A172 (cell line): ENCODE measurements around the gene IFNA1. TPM values are rescaled to one million over a fixed set of nuclear protein-coding genes. Genes with fewer than 3 reads are reported as not detected.
"Not testable (repeated sequence)": the region's sequence is repeated elsewhere in the genome, so short reads cannot be mapped to it uniquely, and the experiment has no call there.

Experiments
- DNase-seq: peaks from one replicate; pipeline ENCODE4 v3.0.0-alpha.2; 2015; ENCODE audit warnings: low spot score
- total RNA-seq: library from RNA; depleted of rRNA; stranded (reverse); fragments of >200 nt; shearing (Covaris generic); gene quantifications from 2 replicates; pipeline ENCODE4 v1.2.3, GENCODE V29; 2014; rRNA removed

IFNA1 gene
- total RNA-seq, result not detected in 2 replicates

- no peak for DNase-seq
Measured at GRCh38 chr9:21440139-21440538, at the start of gene IFNA1. TSS of gene IFNA1 (plus strand) at chr9:21440439. CDS start at chr9:21440508, 69 bp downstream.

GRCh38 chr9:21392270-21392669 is 48.0 kb upstream of the IFNA1 start:
- DNase-seq, result no peak

- no peak for DNase-seq
Measured at GRCh38 chr9:21395778-21396717, 44.2 kb upstream of the IFNA1 start.

- no peak for DNase-seq
Measured at GRCh38 chr9:21398955-21399489, 41.2 kb upstream of the IFNA1 start.

- no peak for DNase-seq
Measured at GRCh38 chr9:21399956-21400355, 40.3 kb upstream of the IFNA1 start.

- no peak for DNase-seq
Measured at GRCh38 chr9:21402386-21403251, 37.6 kb upstream of the IFNA1 start.

GRCh38 chr9:21404146-21404545 is 36.1 kb upstream of the IFNA1 start:
- no peak for DNase-seq

- no peak for DNase-seq
Measured at GRCh38 chr9:21408817-21409216, 31.4 kb upstream of the IFNA1 start, which contains the start of gene IFNA8. TSS of gene IFNA8 (plus strand) at chr9:21409117. CDS start at chr9:21409177, 60 bp downstream.

- DNase-seq, result no peak
Measured at GRCh38 chr9:21412107-21412506, 28.1 kb upstream of the IFNA1 start.

GRCh38 chr9:21413151-21413550 is 27.1 kb upstream of the IFNA1 start:
- no peak for DNase-seq

- no peak for DNase-seq
Measured at GRCh38 chr9:21413624-21414023, 26.6 kb upstream of the IFNA1 start.

GRCh38 chr9:21414220-21414940 is 25.9 kb upstream of the IFNA1 start:
- no peak for DNase-seq

GRCh38 chr9:21415493-21416267 is 24.6 kb upstream of the IFNA1 start:
- no peak for DNase-seq

- DNase-seq, result no peak
Measured at GRCh38 chr9:21428235-21428634, 12.0 kb upstream of the IFNA1 start.

- no peak for DNase-seq
Measured at GRCh38 chr9:21429191-21429590, 11.0 kb upstream of the IFNA1 start.

GRCh38 chr9:21432672-21433425 is 7.4 kb upstream of the IFNA1 start:
- no peak for DNase-seq

- DNase-seq, result no peak
Measured at GRCh38 chr9:21434202-21435014, 5.8 kb upstream of the IFNA1 start.

- not testable (repeated sequence) for DNase-seq
Measured at GRCh38 chr9:21435015-21435383, 5.2 kb upstream of the IFNA1 start.
